A673 (cell line): ENCODE data around the gene MRAP2. TPM values are rescaled to one million over a fixed set of nuclear protein-coding genes. Genes with fewer than 3 reads are reported as not detected.

Experiments used
- BruUV-seq: library from RNA; stranded (reverse); fragments of 400-500 nt; replicated peaks from 2 replicates; lab custom pipeline; 2021; lab: Mats Ljungman, UMichigan
- CTCF ChIA-PET: fragments of 300-600 bp; sonication (Branson Sonifier 250); formaldehyde crosslinking; loops from one replicate; lab custom pipeline; 2022; ENCODE audit warnings: antibody characterized with exemption; lab: Charles Lee
- POLR2A ChIA-PET: fragments of 300-600 bp; sonication (Branson Sonifier 250); formaldehyde crosslinking; loops from one replicate; lab custom pipeline; 2022; ENCODE audit warnings: antibody characterized with exemption; ENCODE audit not compliant: low non-redundant PET; lab: Charles Lee
- DNase-seq: peaks from one replicate; pipeline ENCODE4 v3.0.0-alpha.2; 2015; ENCODE audit warnings: low spot score
- H3K27ac ChIP-seq: fragments of 200-600 bp; sonication (generic); 2 replicates; pipeline ENCODE4 v1.5.1; 2016; ENCODE audit warnings: mixed run types, low read depth, mild to moderate bottlenecking, mixed read lengths, antibody characterized with exemption, low read length; ENCODE audit not compliant: poor library complexity, severe bottlenecking
- H3K27me3 ChIP-seq: fragments of 200-600 bp; sonication (generic); replicated peaks from 2 replicates; pipeline ENCODE4 v1.6.1; 2017; ENCODE audit warnings: mixed run types, low read depth, mild to moderate bottlenecking, mixed read lengths, antibody characterized with exemption, low read length; ENCODE audit not compliant: insufficient read depth, poor library complexity
- H3K36me3 ChIP-seq: fragments of 200-600 bp; sonication (generic); 2 replicates; pipeline ENCODE4 v1.6.1; 2016; ENCODE audit warnings: mixed run types, mild to moderate bottlenecking, mixed read lengths, antibody characterized with exemption, low read length; ENCODE audit not compliant: insufficient read depth, poor library complexity, severe bottlenecking
- H3K4me1 ChIP-seq: fragments of 200-600 bp; sonication (generic); 2 replicates; pipeline ENCODE4 v1.6.1; 2017; ENCODE audit warnings: mixed run types, mild to moderate bottlenecking, mixed read lengths, antibody characterized with exemption, low read length; ENCODE audit not compliant: insufficient read depth, poor library complexity, severe bottlenecking
- H3K4me3 ChIP-seq: fragments of 200-600 bp; sonication (generic); 2 replicates; pipeline ENCODE4 v1.5.1; 2016; ENCODE audit warnings: low read depth, mixed run types, mild to moderate bottlenecking, mixed read lengths, low read length; ENCODE audit not compliant: poor library complexity, severe bottlenecking
- H3K9me3 ChIP-seq: fragments of 200-600 bp; sonication (generic); 2 replicates; pipeline ENCODE4 v1.6.1; 2016; ENCODE audit warnings: mixed run types, low read depth, mild to moderate bottlenecking, mixed read lengths, antibody characterized with exemption, low read length; ENCODE audit not compliant: poor library complexity, severe bottlenecking
- CTCF ChIP-seq: fragments of 300-800, 200-600 bp; sonication (generic); conservative IDR thresholded peaks from 2 replicates; pipeline ENCODE4 v1.5.1; 2017; ENCODE audit warnings: low read depth, mild to moderate bottlenecking, antibody characterized with exemption, low read length, moderate library complexity, mixed read lengths
- EZH2 ChIP-seq: fragments of 200-600 bp; sonication (generic); IDR thresholded peaks from 2 replicates; pipeline ENCODE4 v1.6.1; 2017; ENCODE audit warnings: borderline replicate concordance, low read depth, mild to moderate bottlenecking, mixed read lengths, antibody characterized with exemption, low read length; ENCODE audit not compliant: poor library complexity, severe bottlenecking
- intact Hi-C: fragments of 100-400 bp; cut with micrococcal nuclease; formaldehyde crosslinking; loops from one replicate; pipeline ENCODE4 v1.10.0; 2022; ENCODE audit not compliant: unreplicated experiment
- total RNA-seq: library from RNA; stranded (reverse); gene quantifications from 2 replicates; pipeline ENCODE4 v1.2.3, GENCODE V29; 2021

Gene MRAP2
- total RNA-seq, 1 experiment from 2014 or later: 0.34 TPM

GRCh38 chr6:84086545-84087429 is 53.2 kb downstream of the MRAP2 start:
- no peak for DNase-seq
- CTCF ChIA-PET: no interaction called here
- H3K4me3 ChIP-seq: no peak overlapping the region
- BruUV-seq: no TSS peak
- intact Hi-C loops: no loop called here
- H3K4me1 ChIP-seq: no peaks in the 10 kb centered on the region
- H3K27ac ChIP-seq: no peak overlapping the region
- no peaks in the 10 kb centered on the region for H3K36me3 ChIP-seq
- no peak for TF ChIP-seq CTCF
- no peaks in the 10 kb centered on the region for H3K9me3 ChIP-seq
- H3K27me3 ChIP-seq: no peaks in the 10 kb centered on the region
- POLR2A ChIA-PET: no interaction called here

DNA sequence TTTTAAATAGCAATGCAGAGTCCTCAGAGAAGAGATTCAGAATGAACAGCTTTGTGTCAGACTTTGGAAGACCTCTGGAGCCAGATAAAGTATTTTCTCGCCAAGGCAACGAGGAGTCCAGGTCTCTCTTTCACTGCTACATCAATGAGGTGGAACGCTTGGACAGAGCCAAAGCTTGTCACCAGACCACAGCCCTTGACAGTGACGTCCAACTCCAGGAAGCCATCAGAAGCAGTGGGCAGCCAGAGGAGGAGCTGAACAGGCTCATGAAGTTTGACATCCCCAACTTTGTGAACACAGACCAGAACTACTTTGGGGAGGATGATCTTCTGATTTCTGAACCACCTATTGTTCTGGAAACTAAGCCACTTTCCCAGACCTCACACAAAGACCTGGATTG is 55.5 kb downstream of the MRAP2 start:
- TF ChIP-seq EZH2 (no peak), CTCF (no peak)
- no TSS peak for BruUV-seq
- no peak overlapping the region for H3K4me3 ChIP-seq
- POLR2A ChIA-PET: no interaction called here
- CTCF ChIA-PET: no interaction called here
- H3K27ac ChIP-seq: no peak overlapping the region
- no peaks in the 10 kb centered on the region for H3K27me3 ChIP-seq
- no peaks in the 10 kb centered on the region for H3K4me1 ChIP-seq
- no peaks in the 10 kb centered on the region for H3K36me3 ChIP-seq
- intact Hi-C loops: no loop called here
- no peaks in the 10 kb centered on the region for H3K9me3 ChIP-seq
- no peak for DNase-seq

GRCh38 chr6:84089552-84089951 is 56.0 kb downstream of the MRAP2 start:
- Histone ChIP-seq H3K36me3 (no peaks in the 10 kb centered on the region), H3K9me3 (no peaks in the 10 kb centered on the region), H3K27ac (no peak overlapping the region), H3K27me3 (no peaks in the 10 kb centered on the region), H3K4me3 (no peak overlapping the region), H3K4me1 (no peaks in the 10 kb centered on the region)
- CTCF ChIA-PET: no interaction called here
- intact Hi-C loops: no loop called here
- no peak for TF ChIP-seq EZH2
- TF ChIP-seq CTCF: no peak
- DNase-seq: no peak
- POLR2A ChIA-PET: no interaction called here
- no TSS peak for BruUV-seq
